ENCODE results near the gene FBXL16.
A peak's percentile ranks its signal among the peaks of the same experiment; 100 is the strongest.
"Not testable (repeated sequence)": the region's sequence is repeated elsewhere in the genome, so short reads cannot be mapped to it uniquely, and the experiment has no call there.

Gene FBXL16

GRCh38 chr16:745739-746138, 40.1 kb upstream of the FBXL16 start:
- CTCF ChIA-PET = interaction anchor here (0.6 to 3.8 kb wide), 12 partner anchors 10 to 629 kb away, joined by 3 to 11 read pairs (median 4); partner anchors contain the start of genes ANTKMT and MSLN
- POLR2A ChIA-PET = no interaction called here

GRCh38 chr16:743794-744500, 38.3 kb upstream of the FBXL16 start:
- ChIA-PET CTCF (interaction anchor here (0.6 to 3.8 kb wide), 8 partner anchors 14 to 44 kb away, joined by 3 to 11 read pairs (median 3); partner anchors contain the start of genes CHTF18 and RPUSD1), POLR2A (no interaction called here)
- H3K9me3 ChIP-seq (ENCODE audit: control insufficient read depth, insufficient read depth, low read depth, low read length) = no peaks in the 10 kb centered on the region
- TF ChIP-seq ZFP3 (tag by site-specific recombination; IDR thresholded peaks at IDR 0.05; ENCODE audit: low read depth) = no peak
- TF ChIP-seq ZBTB1 (tag by site-specific recombination; IDR thresholded peaks at IDR 0.05) = no peak
- no peak for TF ChIP-seq ZNF2 (tag by site-specific recombination; IDR thresholded peaks at IDR 0.05)
- TF ChIP-seq, protein P1, sequence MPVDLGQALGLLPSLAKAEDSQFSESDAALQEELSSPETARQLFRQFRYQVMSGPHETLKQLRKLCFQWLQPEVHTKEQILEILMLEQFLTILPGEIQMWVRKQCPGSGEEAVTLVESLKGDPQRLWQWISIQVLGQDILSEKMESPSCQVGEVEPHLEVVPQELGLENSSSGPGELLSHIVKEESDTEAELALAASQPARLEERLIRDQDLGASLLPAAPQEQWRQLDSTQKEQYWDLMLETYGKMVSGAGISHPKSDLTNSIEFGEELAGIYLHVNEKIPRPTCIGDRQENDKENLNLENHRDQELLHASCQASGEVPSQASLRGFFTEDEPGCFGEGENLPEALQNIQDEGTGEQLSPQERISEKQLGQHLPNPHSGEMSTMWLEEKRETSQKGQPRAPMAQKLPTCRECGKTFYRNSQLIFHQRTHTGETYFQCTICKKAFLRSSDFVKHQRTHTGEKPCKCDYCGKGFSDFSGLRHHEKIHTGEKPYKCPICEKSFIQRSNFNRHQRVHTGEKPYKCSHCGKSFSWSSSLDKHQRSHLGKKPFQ (tag by site-specific recombination; IDR thresholded peaks at IDR 0.05) = no peak
- no peak for TF ChIP-seq ZNF121 (tag by site-specific recombination; IDR thresholded peaks at IDR 0.05)
- TF ChIP-seq KLF10 (tag by site-specific recombination; IDR thresholded peaks at IDR 0.05) = no peak
- no peak for TF ChIP-seq SCRT2 (tag by site-specific recombination; IDR thresholded peaks at IDR 0.05)
- no peak for TF ChIP-seq ZNF221 (tag by site-specific recombination; IDR thresholded peaks at IDR 0.05; ENCODE audit: borderline replicate concordance)
- 0 out of 2 replicates have a peak, but pooled peaks have one; percentile 29 for TF ChIP-seq ZFHX2 (tag by site-specific recombination; conservative IDR thresholded peaks at IDR 0.05)
- TF ChIP-seq, protein P2, sequence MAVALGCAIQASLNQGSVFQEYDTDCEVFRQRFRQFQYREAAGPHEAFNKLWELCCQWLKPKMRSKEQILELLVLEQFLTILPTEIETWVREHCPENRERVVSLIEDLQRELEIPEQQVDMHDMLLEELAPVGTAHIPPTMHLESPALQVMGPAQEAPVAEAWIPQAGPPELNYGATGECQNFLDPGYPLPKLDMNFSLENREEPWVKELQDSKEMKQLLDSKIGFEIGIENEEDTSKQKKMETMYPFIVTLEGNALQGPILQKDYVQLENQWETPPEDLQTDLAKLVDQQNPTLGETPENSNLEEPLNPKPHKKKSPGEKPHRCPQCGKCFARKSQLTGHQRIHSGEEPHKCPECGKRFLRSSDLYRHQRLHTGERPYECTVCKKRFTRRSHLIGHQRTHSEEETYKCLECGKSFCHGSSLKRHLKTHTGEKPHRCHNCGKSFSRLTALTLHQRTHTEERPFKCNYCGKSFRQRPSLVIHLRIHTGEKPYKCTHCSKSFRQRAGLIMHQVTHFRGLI (tag by site-specific recombination; IDR thresholded peaks at IDR 0.05) = no peak
- TF ChIP-seq, protein P3, sequence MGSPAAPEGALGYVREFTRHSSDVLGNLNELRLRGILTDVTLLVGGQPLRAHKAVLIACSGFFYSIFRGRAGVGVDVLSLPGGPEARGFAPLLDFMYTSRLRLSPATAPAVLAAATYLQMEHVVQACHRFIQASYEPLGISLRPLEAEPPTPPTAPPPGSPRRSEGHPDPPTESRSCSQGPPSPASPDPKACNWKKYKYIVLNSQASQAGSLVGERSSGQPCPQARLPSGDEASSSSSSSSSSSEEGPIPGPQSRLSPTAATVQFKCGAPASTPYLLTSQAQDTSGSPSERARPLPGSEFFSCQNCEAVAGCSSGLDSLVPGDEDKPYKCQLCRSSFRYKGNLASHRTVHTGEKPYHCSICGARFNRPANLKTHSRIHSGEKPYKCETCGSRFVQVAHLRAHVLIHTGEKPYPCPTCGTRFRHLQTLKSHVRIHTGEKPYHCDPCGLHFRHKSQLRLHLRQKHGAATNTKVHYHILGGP (tag by site-specific recombination; IDR thresholded peaks at IDR 0.05) = no peak
- TF ChIP-seq ZBTB20 (tag by site-specific recombination; IDR thresholded peaks at IDR 0.05) = no peak
- peak; percentile 40 for TF ChIP-seq EGR2 (tag by site-specific recombination; IDR thresholded peaks at IDR 0.05; ENCODE audit: low read depth)
- peak; percentile 54; the same call in 1 of the 2 replicates for TF ChIP-seq PRDM10 (tag by site-specific recombination; IDR thresholded peaks at IDR 0.05)
- 0 out of 2 replicates have a peak, but pooled peaks cover 2% of the 10 kb centered on the region for H3K4me1 ChIP-seq (ENCODE audit: control insufficient read depth, insufficient read depth, low read length)
- no peak overlapping the region for H3K4me3 ChIP-seq (ENCODE audit: low read depth, low read length)
- no peak overlapping the region for H3K27ac ChIP-seq (ENCODE audit: extremely low read depth, low read depth, low read length)
- peaks cover 0 to 4% of the 10 kb centered on the region in 2 experiments; a peak in 2 of 3 replicates for H3K36me3 ChIP-seq (ENCODE audit: control insufficient read depth in 2 of 2, insufficient read depth in 1 of 2, low read length in 2 of 2)

More at GRCh38 chr16:745739-746138, 40.1 kb upstream of the FBXL16 start:
- no peak overlapping the region for H3K27ac ChIP-seq (ENCODE audit: extremely low read depth, low read depth, low read length)
- no peaks in the 10 kb centered on the region for H3K36me3 ChIP-seq (ENCODE audit: control insufficient read depth in 2 of 2, insufficient read depth in 1 of 2, low read length in 2 of 2)
- no peak for TF ChIP-seq ZNF324 (tag by site-specific recombination; IDR thresholded peaks at IDR 0.05)
- TF ChIP-seq HOXD13 (CRISPR knock-in tag; IDR thresholded peaks at IDR 0.05; ENCODE audit: borderline replicate concordance) = no peak
- peak; percentile 31; the same call in 1 of the 2 replicates for TF ChIP-seq PATZ1 (tag by site-specific recombination; IDR thresholded peaks at IDR 0.05)
- TF ChIP-seq ZNF23 (tag by site-specific recombination; IDR thresholded peaks at IDR 0.05; ENCODE audit: borderline replicate concordance) = no peak
- no peaks in the 10 kb centered on the region for H3K4me1 ChIP-seq (ENCODE audit: control insufficient read depth, insufficient read depth, low read length)
- no peak overlapping the region for H3K4me3 ChIP-seq (ENCODE audit: low read depth, low read length)
- no peaks in the 10 kb centered on the region for H3K9me3 ChIP-seq (ENCODE audit: control insufficient read depth, insufficient read depth, low read depth, low read length)

- H3K4me1 ChIP-seq (ENCODE audit: control insufficient read depth, insufficient read depth, low read length); H3K9me3 ChIP-seq (ENCODE audit: control insufficient read depth, insufficient read depth, low read depth, low read length); H3K27ac ChIP-seq (ENCODE audit: extremely low read depth, low read depth, low read length); POLR2A ChIA-PET; H3K36me3 ChIP-seq (ENCODE audit: control insufficient read depth in 2 of 2, insufficient read depth in 1 of 2, low read length in 2 of 2); H3K4me3 ChIP-seq (ENCODE audit: low read depth, low read length): not testable (repeated sequence)
- CTCF ChIA-PET = interaction anchor here (0.9 to 3.8 kb wide), 4 partner anchors 24 to 42 kb away, joined by 3 to 11 read pairs (median 4); no protein-coding TSS in a partner anchor
Measured at GRCh38 chr16:742894-743293, 37.3 kb upstream of the FBXL16 start.

Measured in HEK293 (cell line).